ENCODE results near the gene ANKRD55.

The ANKRD55 gene

GRCh38 chr5:56146674-56147073 lies 86.5 kb downstream of the ANKRD55 start:
- Histone ChIP-seq H3K4me3 (ENCODE audit: low read depth, low read length) (no peak overlapping the region), H3K36me3 (ENCODE audit: insufficient read depth, low read length) (no peaks in the 10 kb centered on the region), H2AFZ (ENCODE audit: low read length, unreplicated experiment) (no peak overlapping the region), H3K79me2 (ENCODE audit: control insufficient read depth, insufficient read depth, low read length, unreplicated experiment) (no peaks in the 10 kb centered on the region), H3K27ac (ENCODE audit: low read depth, low read length) (no peak overlapping the region), H3K4me1 (ENCODE audit: control insufficient read depth, insufficient read depth, low read length, unreplicated experiment) (no peaks in the 10 kb centered on the region), H3K27me3 (ENCODE audit: insufficient read depth, low read length) (no peaks in the 10 kb centered on the region)

GRCh38 chr5:56145511-56145910 lies 87.6 kb downstream of the ANKRD55 start:
- Histone ChIP-seq H2AFZ (ENCODE audit: low read length, unreplicated experiment) (no peak overlapping the region), H3K4me1 (ENCODE audit: control insufficient read depth, insufficient read depth, low read length, unreplicated experiment) (no peaks in the 10 kb centered on the region), H3K4me3 (ENCODE audit: low read depth, low read length) (no peak overlapping the region), H3K27ac (ENCODE audit: low read depth, low read length) (no peak overlapping the region), H3K27me3 (ENCODE audit: insufficient read depth, low read length) (no peaks in the 10 kb centered on the region), H3K36me3 (ENCODE audit: insufficient read depth, low read length) (no peaks in the 10 kb centered on the region), H3K79me2 (ENCODE audit: control insufficient read depth, insufficient read depth, low read length, unreplicated experiment) (no peaks in the 10 kb centered on the region)

- H3K79me2 ChIP-seq (ENCODE audit: control insufficient read depth, insufficient read depth, low read length, unreplicated experiment) = no peaks in the 10 kb centered on the region
Observed at GRCh38 chr5:56145106-56145505, 88.0 kb downstream of the ANKRD55 start.

GRCh38 chr5:56144211-56144610 lies 88.9 kb downstream of the ANKRD55 start:
- Histone ChIP-seq H3K27ac (ENCODE audit: low read depth, low read length) (no peak overlapping the region), H2AFZ (ENCODE audit: low read length, unreplicated experiment) (no peak overlapping the region), H3K4me1 (ENCODE audit: control insufficient read depth, insufficient read depth, low read length, unreplicated experiment) (no peaks in the 10 kb centered on the region), H3K4me3 (ENCODE audit: low read depth, low read length) (no peak overlapping the region), H3K79me2 (ENCODE audit: control insufficient read depth, insufficient read depth, low read length, unreplicated experiment) (no peaks in the 10 kb centered on the region), H3K27me3 (ENCODE audit: insufficient read depth, low read length) (no peaks in the 10 kb centered on the region), H3K36me3 (ENCODE audit: insufficient read depth, low read length) (no peaks in the 10 kb centered on the region)

More at GRCh38 chr5:56145106-56145505, 88.0 kb downstream of the ANKRD55 start:
- H3K27me3 ChIP-seq (ENCODE audit: insufficient read depth, low read length) = no peaks in the 10 kb centered on the region
- H3K4me1 ChIP-seq (ENCODE audit: control insufficient read depth, insufficient read depth, low read length, unreplicated experiment) = no peaks in the 10 kb centered on the region
- no peak overlapping the region for H2AFZ ChIP-seq (ENCODE audit: low read length, unreplicated experiment)
- H3K27ac ChIP-seq (ENCODE audit: low read depth, low read length) = no peak overlapping the region
- no peaks in the 10 kb centered on the region for H3K36me3 ChIP-seq (ENCODE audit: insufficient read depth, low read length)
- no peak overlapping the region for H3K4me3 ChIP-seq (ENCODE audit: low read depth, low read length)

- Histone ChIP-seq H3K4me3 (ENCODE audit: low read depth, low read length) (no peak overlapping the region), H3K36me3 (ENCODE audit: insufficient read depth, low read length) (no peaks in the 10 kb centered on the region), H3K27me3 (ENCODE audit: insufficient read depth, low read length) (no peaks in the 10 kb centered on the region), H3K4me1 (ENCODE audit: control insufficient read depth, insufficient read depth, low read length, unreplicated experiment) (no peaks in the 10 kb centered on the region), H3K27ac (ENCODE audit: low read depth, low read length) (no peak overlapping the region), H3K79me2 (ENCODE audit: control insufficient read depth, insufficient read depth, low read length, unreplicated experiment) (no peaks in the 10 kb centered on the region), H2AFZ (ENCODE audit: low read length, unreplicated experiment) (no peak overlapping the region)
Observed at GRCh38 chr5:56143373-56143714, 89.8 kb downstream of the ANKRD55 start.

GRCh38 chr5:56142614-56143372 lies 90.3 kb downstream of the ANKRD55 start:
- Histone ChIP-seq H3K79me2 (ENCODE audit: control insufficient read depth, insufficient read depth, low read length, unreplicated experiment) (no peaks in the 10 kb centered on the region), H3K4me1 (ENCODE audit: control insufficient read depth, insufficient read depth, low read length, unreplicated experiment) (no peaks in the 10 kb centered on the region), H3K36me3 (ENCODE audit: insufficient read depth, low read length) (no peaks in the 10 kb centered on the region), H3K27ac (ENCODE audit: low read depth, low read length) (no peak overlapping the region), H3K4me3 (ENCODE audit: low read depth, low read length) (no peak overlapping the region), H2AFZ (ENCODE audit: low read length, unreplicated experiment) (no peak overlapping the region), H3K27me3 (ENCODE audit: insufficient read depth, low read length) (no peaks in the 10 kb centered on the region)

GRCh38 chr5:56142233-56142613 lies 90.9 kb downstream of the ANKRD55 start:
- no peaks in the 10 kb centered on the region for H3K27me3 ChIP-seq (ENCODE audit: insufficient read depth, low read length)
- no peak overlapping the region for H3K27ac ChIP-seq (ENCODE audit: low read depth, low read length)
- H3K4me3 ChIP-seq (ENCODE audit: low read depth, low read length) = no peak overlapping the region
- no peaks in the 10 kb centered on the region for H3K79me2 ChIP-seq (ENCODE audit: control insufficient read depth, insufficient read depth, low read length, unreplicated experiment)
- no peaks in the 10 kb centered on the region for H3K4me1 ChIP-seq (ENCODE audit: control insufficient read depth, insufficient read depth, low read length, unreplicated experiment)
- H2AFZ ChIP-seq (ENCODE audit: low read length, unreplicated experiment) = no peak overlapping the region
- no peaks in the 10 kb centered on the region for H3K36me3 ChIP-seq (ENCODE audit: insufficient read depth, low read length)

GRCh38 chr5:56140073-56140472 lies 93.1 kb downstream of the ANKRD55 start:
- Histone ChIP-seq H3K27me3 (ENCODE audit: insufficient read depth, low read length) (no peaks in the 10 kb centered on the region), H3K79me2 (ENCODE audit: control insufficient read depth, insufficient read depth, low read length, unreplicated experiment) (no peaks in the 10 kb centered on the region), H2AFZ (ENCODE audit: low read length, unreplicated experiment) (no peak overlapping the region), H3K27ac (ENCODE audit: low read depth, low read length) (no peak overlapping the region), H3K36me3 (ENCODE audit: insufficient read depth, low read length) (no peaks in the 10 kb centered on the region), H3K4me1 (ENCODE audit: control insufficient read depth, insufficient read depth, low read length, unreplicated experiment) (no peaks in the 10 kb centered on the region), H3K4me3 (ENCODE audit: low read depth, low read length) (no peak overlapping the region)

- Histone ChIP-seq H2AFZ (ENCODE audit: low read length, unreplicated experiment) (no peak overlapping the region), H3K27me3 (ENCODE audit: insufficient read depth, low read length) (no peaks in the 10 kb centered on the region), H3K79me2 (ENCODE audit: control insufficient read depth, insufficient read depth, low read length, unreplicated experiment) (no peaks in the 10 kb centered on the region), H3K36me3 (ENCODE audit: insufficient read depth, low read length) (no peaks in the 10 kb centered on the region), H3K27ac (ENCODE audit: low read depth, low read length) (no peak overlapping the region), H3K4me3 (ENCODE audit: low read depth, low read length) (no peak overlapping the region), H3K4me1 (ENCODE audit: control insufficient read depth, insufficient read depth, low read length, unreplicated experiment) (peaks cover 3% of the 10 kb centered on the region)
Observed at GRCh38 chr5:56130664-56131063, 102.5 kb downstream of the ANKRD55 start.

GRCh38 chr5:56129288-56129687 lies 103.8 kb downstream of the ANKRD55 start:
- no peaks in the 10 kb centered on the region for H3K79me2 ChIP-seq (ENCODE audit: control insufficient read depth, insufficient read depth, low read length, unreplicated experiment)
- H3K36me3 ChIP-seq (ENCODE audit: insufficient read depth, low read length) = no peaks in the 10 kb centered on the region
- H3K27ac ChIP-seq (ENCODE audit: low read depth, low read length) = no peak overlapping the region
- peaks cover 10% of the 10 kb centered on the region for H3K4me1 ChIP-seq (ENCODE audit: control insufficient read depth, insufficient read depth, low read length, unreplicated experiment)
- no peaks in the 10 kb centered on the region for H3K27me3 ChIP-seq (ENCODE audit: insufficient read depth, low read length)
- no peak overlapping the region for H2AFZ ChIP-seq (ENCODE audit: low read length, unreplicated experiment)
- no peak overlapping the region for H3K4me3 ChIP-seq (ENCODE audit: low read depth, low read length)

GRCh38 chr5:56128113-56128512 lies 105.0 kb downstream of the ANKRD55 start:
- Histone ChIP-seq H3K4me1 (ENCODE audit: control insufficient read depth, insufficient read depth, low read length, unreplicated experiment) (peaks cover 21% of the 10 kb centered on the region), H2AFZ (ENCODE audit: low read length, unreplicated experiment) (no peak overlapping the region), H3K79me2 (ENCODE audit: control insufficient read depth, insufficient read depth, low read length, unreplicated experiment) (no peaks in the 10 kb centered on the region), H3K27me3 (ENCODE audit: insufficient read depth, low read length) (no peaks in the 10 kb centered on the region), H3K36me3 (ENCODE audit: insufficient read depth, low read length) (no peaks in the 10 kb centered on the region), H3K4me3 (ENCODE audit: low read depth, low read length) (no peak overlapping the region), H3K27ac (ENCODE audit: low read depth, low read length) (no peak overlapping the region)

Data from ACC112 (cell line).